Articular chondrocyte of knee joint (primary cell): Measurements from ENCODE around the gene IGF1R. TPM values are rescaled to one million over a fixed set of nuclear protein-coding genes. Genes with fewer than 3 reads are reported as not detected.

Experiments used
- small RNA-seq: library from RNA; depleted of rRNA; stranded (forward); fragments of <200 nt; gene quantifications from one replicate; pipeline ENCODE3, GENCODE V24; 2012
- total RNA-seq: library from RNA; depleted of rRNA; stranded (reverse); fragments of >200 nt; gene quantifications from 2 replicates; pipeline ENCODE4 v1.2.3, GENCODE V29; 2012

The IGF1R gene
- 14.9 and 20.1 TPM in 2 replicates for total RNA-seq

GRCh38 chr15:98647774-98648653 lies at the start of gene IGF1R:
TSS of gene IGF1R (plus strand) at chr15:98648539. CDS start at chr15:98649582, 1,043 bp downstream.

Small RNA genes lying within 50 kb of the gene (small RNA-seq; reads per million reads assigned to genes)
- gene MIR4714 = not detected
